Chondrocyte (in vitro differentiated cells): ENCODE measurements around the gene ANKUB1. TPM values are rescaled to one million over a fixed set of nuclear protein-coding genes. Genes with fewer than 3 reads are reported as not detected.

Experiments
- DNase-seq: peaks from one replicate; pipeline ENCODE4 v3.0.0; 2021; ENCODE audit warnings: mixed read lengths, low spot score
- H3K27ac Mint-ChIP-seq: one replicate; pipeline ENCODE4 v1.8.0; 2021; ENCODE audit warnings: mild to moderate bottlenecking, moderate library complexity, mixed read lengths; ENCODE audit not compliant: unreplicated experiment
- H3K27me3 Mint-ChIP-seq: 2 replicates; pipeline ENCODE4 v1.8.0; 2021; ENCODE audit warnings: low read depth, mixed read lengths
- H3K36me3 Mint-ChIP-seq: 2 replicates; pipeline ENCODE4 v1.8.0; 2021; ENCODE audit warnings: low read depth, mixed read lengths
- H3K4me1 Mint-ChIP-seq: 2 replicates; pipeline ENCODE4 v1.8.0; 2021; ENCODE audit warnings: low read depth, mild to moderate bottlenecking, mixed read lengths
- H3K4me3 Mint-ChIP-seq: one replicate; pipeline ENCODE4 v1.8.0; 2021; ENCODE audit warnings: mild to moderate bottlenecking, moderate library complexity, mixed read lengths; ENCODE audit not compliant: unreplicated experiment
- H3K9me3 Mint-ChIP-seq: 2 replicates; pipeline ENCODE4 v1.8.0; 2021; ENCODE audit warnings: low read depth, mixed read lengths
- CTCF ChIP-seq: fragments of 200-600 bp; sonication (generic); IDR thresholded peaks from 2 replicates; pipeline ENCODE4 v1.5.0; 2021; ENCODE audit warnings: antibody characterized with exemption, mild to moderate bottlenecking, moderate library complexity
- total RNA-seq: library from RNA; stranded (reverse); gene quantifications from 3 replicates; pipeline ENCODE4 v1.2.1, GENCODE V29; 2021

Gene ANKUB1
- total RNA-seq, 1 donor from 2014 or later: not detected

GRCh38 chr3:149819432-149819831 is 27.1 kb upstream of the ANKUB1 start:
- no peak for TF ChIP-seq CTCF
- H3K4me3 Mint-ChIP-seq: no peak overlapping the region
- H3K36me3 Mint-ChIP-seq: peaks cover 1% of the 10 kb centered on the region
- DNase-seq: no peak
- peaks cover 15% of the 10 kb centered on the region for H3K9me3 Mint-ChIP-seq
- H3K27ac Mint-ChIP-seq: no peak overlapping the region
- H3K27me3 Mint-ChIP-seq: no peaks in the 10 kb centered on the region
- H3K4me1 Mint-ChIP-seq: peaks cover 29% of the 10 kb centered on the region

- no peak overlapping the region for H3K4me3 Mint-ChIP-seq
- no peak overlapping the region for H3K27ac Mint-ChIP-seq
- no peaks in the 10 kb centered on the region for H3K27me3 Mint-ChIP-seq
- DNase-seq: no peak
- TF ChIP-seq CTCF: no peak
- H3K36me3 Mint-ChIP-seq: no peaks in the 10 kb centered on the region
- peaks cover 44% of the 10 kb centered on the region for H3K4me1 Mint-ChIP-seq
- peaks cover 6% of the 10 kb centered on the region for H3K9me3 Mint-ChIP-seq
Observed at GRCh38 chr3:149816986-149817385, 24.6 kb upstream of the ANKUB1 start.

GRCh38 chr3:149816311-149816710 is 24.0 kb upstream of the ANKUB1 start:
- Mint-ChIP-seq H3K36me3 (no peaks in the 10 kb centered on the region), H3K4me1 (peaks cover 44% of the 10 kb centered on the region), H3K27me3 (no peaks in the 10 kb centered on the region), H3K27ac (no peak overlapping the region), H3K9me3 (no peaks in the 10 kb centered on the region), H3K4me3 (no peak overlapping the region)
- no peak for DNase-seq
- TF ChIP-seq CTCF: no peak

- Mint-ChIP-seq H3K36me3 (no peaks in the 10 kb centered on the region), H3K4me1 (peaks cover 44% of the 10 kb centered on the region), H3K27ac (no peak overlapping the region), H3K27me3 (no peaks in the 10 kb centered on the region), H3K9me3 (no peaks in the 10 kb centered on the region), H3K4me3 (no peak overlapping the region)
- no peak for DNase-seq
- TF ChIP-seq CTCF: no peak
Observed at GRCh38 chr3:149815728-149816127, 23.4 kb upstream of the ANKUB1 start.

GRCh38 chr3:149815321-149815720 is 23.0 kb upstream of the ANKUB1 start:
- no peak for TF ChIP-seq CTCF
- H3K9me3 Mint-ChIP-seq: no peaks in the 10 kb centered on the region
- DNase-seq: no peak
- H3K4me1 Mint-ChIP-seq: peaks cover 44% of the 10 kb centered on the region
- H3K36me3 Mint-ChIP-seq: no peaks in the 10 kb centered on the region
- H3K27me3 Mint-ChIP-seq: no peaks in the 10 kb centered on the region
- H3K27ac Mint-ChIP-seq: peak overlapping the region; percentile 51
- H3K4me3 Mint-ChIP-seq: peak overlapping the region; percentile 7
